GOT3 (cell line): ENCODE results near the gene SERGEF.

Source experiments
- DNase-seq: peaks from one replicate; lab custom pipeline; 2025; ENCODE audit warnings: mixed read lengths; lab: John Stamatoyannopoulos, UW

Gene SERGEF

GRCh38 chr11:17951685-17952388, 61.0 kb downstream of the SERGEF start:
- no peak for DNase-seq

GRCh38 chr11:17950644-17951043, 62.2 kb downstream of the SERGEF start:
- no peak for DNase-seq

- DNase-seq, result no peak
These were observed 64.6 kb downstream of the SERGEF start for GRCh38 chr11:17948296-17948695.

- DNase-seq, result no peak
These were observed 73.3 kb downstream of the SERGEF start for GRCh38 chr11:17939542-17939941.

DNA sequence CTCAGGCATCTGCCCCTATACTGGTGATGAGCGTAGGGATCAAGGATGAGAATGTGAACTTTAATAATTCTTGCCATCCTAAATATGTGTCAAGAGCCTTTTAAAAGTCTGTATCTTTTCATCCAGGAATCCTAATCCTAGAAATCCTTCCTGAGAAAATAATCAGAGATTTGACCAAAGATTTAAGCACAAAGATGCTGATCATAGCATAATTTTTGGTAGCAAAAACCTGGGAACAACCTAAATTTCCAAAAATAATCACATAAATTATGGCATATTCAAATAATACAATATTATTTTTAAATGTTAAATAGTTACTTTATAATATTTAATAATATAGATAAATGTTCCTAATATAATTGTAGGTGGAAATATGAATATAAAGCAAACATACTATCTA, 76.1 kb downstream of the SERGEF start:
- DNase-seq, result no peak

DNA sequence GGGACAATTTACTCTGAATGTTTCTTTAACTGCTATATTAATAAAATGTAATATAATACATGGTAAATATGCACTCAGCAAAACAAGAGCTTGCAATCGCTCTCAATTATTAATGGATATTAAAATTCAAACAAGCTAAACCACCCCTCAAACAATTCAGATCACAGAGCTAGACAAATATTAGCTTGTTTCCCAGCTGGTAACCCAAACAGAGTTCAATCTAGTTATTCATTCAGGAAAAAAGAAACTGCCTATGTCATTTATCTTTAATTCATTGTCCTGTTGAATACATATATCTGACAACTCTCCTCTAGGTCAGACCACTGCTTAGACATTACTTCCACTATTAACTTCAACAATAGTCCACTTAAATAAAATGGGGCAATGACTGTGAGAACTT, 78.7 kb downstream of the SERGEF start:
- no peak for DNase-seq

DNA sequence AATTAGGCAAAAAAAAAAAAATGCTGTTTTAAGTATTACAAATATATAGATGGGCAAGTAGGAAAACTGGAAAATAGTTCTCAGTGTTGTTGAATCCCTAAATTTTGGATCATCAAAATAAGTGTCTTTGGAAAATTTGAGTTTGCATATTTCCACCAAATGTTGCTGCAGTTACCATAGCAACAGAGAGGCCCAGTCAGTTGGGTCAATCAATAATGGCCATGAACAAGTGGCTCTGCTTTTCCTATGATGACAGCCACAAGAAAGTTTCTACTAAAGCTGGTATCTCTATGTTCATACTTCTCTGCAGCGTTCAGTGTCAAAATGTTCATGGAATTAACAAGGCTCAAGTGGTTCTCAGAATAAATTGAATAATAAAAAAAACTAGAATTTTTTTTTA, 79.1 kb downstream of the SERGEF start:
- no peak for DNase-seq

DNA sequence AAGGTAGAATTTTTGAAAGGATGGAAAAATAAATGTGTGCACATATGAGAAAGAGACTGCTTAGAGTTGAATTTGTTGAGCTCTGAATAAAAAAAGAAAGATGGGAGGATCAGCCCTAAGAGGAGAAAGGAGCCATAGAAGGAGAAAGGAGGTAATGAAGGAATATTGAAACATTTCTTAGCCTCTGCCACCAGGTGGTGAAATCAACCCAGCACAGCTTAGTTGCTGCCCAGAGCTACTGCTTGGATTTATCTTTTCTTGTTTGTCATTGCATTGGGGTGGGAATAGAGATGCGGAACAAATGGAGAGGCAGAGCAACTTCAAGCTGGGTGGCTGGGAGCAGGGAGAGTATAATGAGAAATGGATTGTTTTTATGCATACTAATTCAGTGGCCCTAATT, 80.4 kb downstream of the SERGEF start:
- no peak for DNase-seq

DNA sequence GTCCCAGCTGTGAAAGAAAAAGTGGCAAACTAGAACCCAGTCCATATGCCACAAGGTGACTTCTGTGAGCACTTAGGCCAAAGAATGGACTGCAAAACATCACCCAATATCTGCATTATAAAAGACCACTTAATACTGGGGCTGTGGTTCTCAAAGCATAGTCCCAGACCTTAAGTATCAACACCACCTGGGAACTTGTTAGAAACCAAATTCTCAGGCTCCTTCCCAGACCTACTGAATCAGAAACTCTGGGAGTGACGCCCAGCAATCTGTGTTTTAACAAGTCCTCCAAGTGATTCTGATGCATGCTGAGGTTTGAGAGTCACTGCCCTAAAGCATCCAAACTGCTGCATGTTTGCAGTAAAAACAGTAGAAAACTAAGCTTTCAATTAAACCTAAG, 81.3 kb downstream of the SERGEF start:
- no peak for DNase-seq

DNA sequence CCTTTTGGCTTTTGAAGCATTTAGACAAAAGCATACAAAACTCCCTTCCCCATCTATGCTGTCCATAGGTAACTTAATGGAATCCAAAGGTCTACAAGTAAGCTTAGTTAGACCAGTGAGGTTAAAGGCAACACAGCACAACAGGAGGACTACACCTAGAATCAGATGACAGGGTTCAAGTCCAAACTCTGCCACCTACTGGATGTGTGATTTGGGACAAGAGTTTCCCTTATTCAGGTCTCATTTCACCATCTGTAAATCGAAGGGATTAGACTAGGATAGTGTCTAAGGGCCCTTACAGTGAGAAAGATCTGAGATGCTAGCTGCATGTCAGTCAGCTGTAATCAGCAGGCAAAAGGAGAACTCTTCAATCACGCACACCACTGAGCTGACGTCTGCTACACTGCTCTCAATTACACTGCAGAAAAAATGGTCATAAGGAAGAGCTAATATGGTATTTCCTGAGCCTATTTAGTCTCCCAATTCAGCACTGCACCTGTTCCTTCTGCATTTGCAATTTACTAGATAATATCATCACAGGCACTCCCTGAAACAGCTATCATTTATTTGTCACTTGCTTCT, 82.2 kb downstream of the SERGEF start:
- no peak for DNase-seq

GRCh38 chr11:17929171-17929570, 83.7 kb downstream of the SERGEF start:
- DNase-seq, result no peak

- DNase-seq, result no peak
These were observed 85.0 kb downstream of the SERGEF start for GRCh38 chr11:17927681-17928343.

- no peak for DNase-seq
These were observed 85.8 kb downstream of the SERGEF start for GRCh38 chr11:17927041-17927440.

- no peak for DNase-seq
These were observed 88.1 kb downstream of the SERGEF start for GRCh38 chr11:17924713-17925112.

- no peak for DNase-seq
These were observed 89.6 kb downstream of the SERGEF start for GRCh38 chr11:17923217-17923616.

- no peak for DNase-seq
These were observed 90.4 kb downstream of the SERGEF start for GRCh38 chr11:17922416-17922788.

GRCh38 chr11:17921659-17922415, 91.0 kb downstream of the SERGEF start:
- DNase-seq, result no peak

DNA sequence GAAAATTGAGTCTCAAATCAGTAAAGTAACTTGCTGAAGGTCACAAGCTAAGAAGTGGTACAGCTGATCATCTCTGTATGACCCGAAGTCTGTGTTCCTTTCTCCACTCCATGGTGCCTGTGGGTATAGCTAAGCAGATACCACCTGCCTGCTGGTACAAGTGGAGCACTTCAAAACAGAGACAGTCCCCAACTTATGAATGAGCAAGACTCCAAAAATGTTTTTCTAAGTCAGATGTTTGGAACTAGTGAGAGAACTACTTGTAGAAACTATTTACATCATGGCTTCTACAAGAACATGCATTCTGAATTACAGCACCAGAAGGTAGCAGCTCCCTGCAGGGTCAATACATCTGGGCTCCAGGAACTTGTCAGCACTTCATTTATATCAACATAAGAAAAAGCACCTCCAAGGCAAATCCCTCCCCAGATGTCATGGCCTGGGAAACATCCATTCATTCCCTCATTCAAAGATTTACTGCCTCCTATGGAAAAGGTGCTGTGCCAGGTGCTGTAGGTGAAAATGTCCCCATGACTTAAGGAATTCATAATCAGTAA, 94.7 kb downstream of the SERGEF start:
- DNase-seq, result no peak

DNA sequence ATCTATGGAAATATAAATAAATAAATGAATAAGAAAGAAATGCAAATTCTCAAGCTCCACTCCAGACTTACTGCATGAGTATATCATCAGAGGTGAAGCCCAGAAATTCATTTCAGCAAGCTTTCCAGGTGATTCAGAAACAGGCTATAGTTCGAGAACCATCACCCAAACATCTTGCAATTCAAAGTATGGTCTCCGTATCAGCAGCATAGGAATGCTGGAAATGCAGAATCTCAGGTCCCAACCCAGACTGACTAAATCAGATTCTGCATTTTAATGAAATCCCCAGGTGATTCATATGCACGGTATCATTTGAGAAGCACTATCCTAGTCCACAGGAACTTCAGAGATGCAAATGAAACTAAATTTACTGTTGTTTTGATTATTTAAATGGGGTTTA, 95.3 kb downstream of the SERGEF start:
- DNase-seq, result no peak

- no peak for DNase-seq
These were observed 97.2 kb downstream of the SERGEF start for GRCh38 chr11:17915500-17916143.

- no peak for DNase-seq
These were observed 97.9 kb downstream of the SERGEF start for GRCh38 chr11:17914957-17915356.

DNA sequence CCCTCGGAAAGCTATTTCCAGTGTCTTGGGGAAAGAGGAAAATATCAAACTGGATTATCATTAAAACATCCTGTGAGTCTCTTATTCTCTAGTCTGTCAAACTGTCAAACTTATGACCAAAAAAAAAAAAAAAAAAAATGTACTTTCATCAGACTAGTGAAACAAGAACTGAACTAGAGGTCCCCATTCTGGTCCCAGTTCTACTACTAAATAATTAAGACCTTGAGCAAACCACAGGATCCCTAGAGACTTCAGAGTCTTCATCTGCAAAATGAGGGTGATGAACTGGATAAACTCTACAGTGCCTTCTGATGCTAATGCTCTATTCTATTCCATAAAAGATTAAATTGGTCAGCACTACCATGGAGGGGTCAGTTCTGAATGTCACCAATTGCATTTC, 105.8 kb downstream of the SERGEF start:
- no peak for DNase-seq
